PFSK-1 (cell line): Measurements from ENCODE around the gene PAPPA.

ENCODE experiments used
- FOXP2 ChIP-seq: optimal IDR thresholded peaks from 2 replicates; pipeline ENCODE3; 2011; ENCODE audit warnings: borderline replicate concordance, control low read depth, inconsistent platforms; ENCODE audit not compliant: insufficient read depth; ENCODE audit errors: extremely low read length, extremely low read depth
- POLR2AphosphoS5 ChIP-seq: IDR thresholded peaks from 2 replicates; pipeline ENCODE4 v1.6.1; 2012; ENCODE audit warnings: low read depth, mild to moderate bottlenecking, control low read depth, low read length, moderate library complexity
- SIN3A ChIP-seq: IDR thresholded peaks from 2 replicates; pipeline ENCODE4 v1.6.1; 2012; ENCODE audit warnings: mild to moderate bottlenecking, low read length, moderate library complexity, borderline replicate concordance; ENCODE audit not compliant: insufficient read depth
- TAF1 ChIP-seq: IDR thresholded peaks from 2 replicates; pipeline ENCODE4 v1.6.1; 2012; ENCODE audit warnings: low read length, control low read depth, borderline replicate concordance; ENCODE audit not compliant: insufficient read depth
- TF ChIP-seq, protein P1 (sequence below), 2 experiments: IDR thresholded peaks; 2 replicates each; pipeline versions ENCODE4 v1.6.1 to v1.8.0; 2011 to 2012; ENCODE audit warnings: low read depth in 2 of 2, low read length in 2 of 2, control low read depth in 1 of 2, inconsistent platforms in 1 of 2, mild to moderate bottlenecking in 1 of 2, moderate library complexity in 1 of 2; ENCODE audit not compliant: insufficient read depth in 1 of 2

PAPPA gene

GRCh38 chr9:116190637-116191396 lies 37.2 kb downstream of the PAPPA start:
- TF ChIP-seq TAF1: no peak
- TF ChIP-seq POLR2AphosphoS5: no peak
- TF ChIP-seq FOXP2: no peak
- TF ChIP-seq, protein P1, sequence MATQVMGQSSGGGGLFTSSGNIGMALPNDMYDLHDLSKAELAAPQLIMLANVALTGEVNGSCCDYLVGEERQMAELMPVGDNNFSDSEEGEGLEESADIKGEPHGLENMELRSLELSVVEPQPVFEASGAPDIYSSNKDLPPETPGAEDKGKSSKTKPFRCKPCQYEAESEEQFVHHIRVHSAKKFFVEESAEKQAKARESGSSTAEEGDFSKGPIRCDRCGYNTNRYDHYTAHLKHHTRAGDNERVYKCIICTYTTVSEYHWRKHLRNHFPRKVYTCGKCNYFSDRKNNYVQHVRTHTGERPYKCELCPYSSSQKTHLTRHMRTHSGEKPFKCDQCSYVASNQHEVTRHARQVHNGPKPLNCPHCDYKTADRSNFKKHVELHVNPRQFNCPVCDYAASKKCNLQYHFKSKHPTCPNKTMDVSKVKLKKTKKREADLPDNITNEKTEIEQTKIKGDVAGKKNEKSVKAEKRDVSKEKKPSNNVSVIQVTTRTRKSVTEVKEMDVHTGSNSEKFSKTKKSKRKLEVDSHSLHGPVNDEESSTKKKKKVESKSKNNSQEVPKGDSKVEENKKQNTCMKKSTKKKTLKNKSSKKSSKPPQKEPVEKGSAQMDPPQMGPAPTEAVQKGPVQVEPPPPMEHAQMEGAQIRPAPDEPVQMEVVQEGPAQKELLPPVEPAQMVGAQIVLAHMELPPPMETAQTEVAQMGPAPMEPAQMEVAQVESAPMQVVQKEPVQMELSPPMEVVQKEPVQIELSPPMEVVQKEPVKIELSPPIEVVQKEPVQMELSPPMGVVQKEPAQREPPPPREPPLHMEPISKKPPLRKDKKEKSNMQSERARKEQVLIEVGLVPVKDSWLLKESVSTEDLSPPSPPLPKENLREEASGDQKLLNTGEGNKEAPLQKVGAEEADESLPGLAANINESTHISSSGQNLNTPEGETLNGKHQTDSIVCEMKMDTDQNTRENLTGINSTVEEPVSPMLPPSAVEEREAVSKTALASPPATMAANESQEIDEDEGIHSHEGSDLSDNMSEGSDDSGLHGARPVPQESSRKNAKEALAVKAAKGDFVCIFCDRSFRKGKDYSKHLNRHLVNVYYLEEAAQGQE (IDR thresholded peaks at IDR 0.05; ENCODE audit: insufficient read depth in 1 of 2, low read depth in 2 of 2, low read length in 2 of 2): no peak
- no peak for TF ChIP-seq SIN3A

- TF ChIP-seq, protein P1 (IDR thresholded peaks at IDR 0.05; ENCODE audit: insufficient read depth in 1 of 2, low read depth in 2 of 2, low read length in 2 of 2): no peak
- TF ChIP-seq SIN3A: no peak
- TF ChIP-seq FOXP2: no peak
- no peak for TF ChIP-seq TAF1
- TF ChIP-seq POLR2AphosphoS5: no peak
Measured at GRCh38 chr9:116191576-116192415, 38.2 kb downstream of the PAPPA start.

GRCh38 chr9:116193636-116194035 lies 40.0 kb downstream of the PAPPA start:
- TF ChIP-seq SIN3A (no peak), TAF1 (no peak), FOXP2 (no peak)

DNA sequence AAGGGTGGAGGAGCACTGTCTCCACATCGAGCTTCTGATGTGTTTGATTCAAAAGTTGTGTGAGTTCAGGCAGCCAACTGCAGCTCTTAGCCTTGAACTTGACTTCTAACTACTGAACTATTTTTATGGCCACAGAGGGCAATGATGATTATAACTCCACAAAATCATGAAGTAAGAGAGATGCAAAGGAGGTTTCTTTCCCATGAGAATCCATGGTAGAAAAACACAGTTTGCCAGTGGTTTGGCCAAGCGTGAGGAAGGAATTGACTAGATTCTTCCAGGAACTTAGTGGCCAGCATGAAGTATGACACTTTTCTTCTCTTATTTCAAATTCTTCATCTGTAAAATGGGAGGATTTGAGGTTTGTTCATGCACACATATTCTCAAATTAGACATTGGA lies 43.2 kb downstream of the PAPPA start:
- TF ChIP-seq TAF1 (no peak), FOXP2 (no peak), POLR2AphosphoS5 (no peak), SIN3A (no peak)
- TF ChIP-seq, protein P1 (IDR thresholded peaks at IDR 0.05; ENCODE audit: insufficient read depth in 1 of 2, low read depth in 2 of 2, low read length in 2 of 2): no peak

DNA sequence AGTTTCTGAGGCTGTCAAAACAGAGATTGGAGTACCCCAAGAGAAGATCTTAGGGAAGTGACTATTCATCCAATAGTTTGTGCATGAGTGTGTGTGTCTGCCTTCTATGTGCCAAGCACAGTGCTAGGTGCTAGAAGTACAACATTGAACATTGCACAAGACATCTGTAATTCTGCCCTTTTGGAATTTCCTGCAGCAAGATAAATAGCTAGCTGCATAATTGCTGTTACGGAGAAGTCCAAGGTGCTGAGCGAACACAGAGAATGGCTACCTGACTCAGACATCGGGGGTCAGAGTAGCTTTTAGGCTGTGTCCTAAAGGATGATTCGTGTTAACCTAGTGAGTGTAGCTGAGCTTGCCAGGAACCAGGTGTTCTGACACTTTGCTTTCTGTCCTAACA lies 44.8 kb downstream of the PAPPA start:
- TF ChIP-seq POLR2AphosphoS5 (no peak), SIN3A (no peak), TAF1 (no peak), FOXP2 (no peak)
- TF ChIP-seq, protein P1 (IDR thresholded peaks at IDR 0.05; ENCODE audit: insufficient read depth in 1 of 2, low read depth in 2 of 2, low read length in 2 of 2): no peak
